Upper lobe of left lung (tissue), 6 donors: ENCODE measurements around the gene ARHGEF12. TPM values are rescaled to one million over a fixed set of nuclear protein-coding genes. Genes with fewer than 3 reads are reported as not detected.

Experiments
- ATAC-seq, 2 donors: fragments of 200-7000 bp; cut with Tn5 transposase; one replicate each; pipeline ENCODE4 v1.9.1; 2022; ENCODE audit warnings: mild to moderate bottlenecking in 2 of 2, moderate library complexity in 2 of 2; ENCODE audit not compliant: low FRiP score in 2 of 2
- DNase-seq, 2 donors: peaks; one replicate each; pipeline ENCODE4 v3.0.0-alpha.2; 2019 to 2020
- H3K27ac ChIP-seq, 4 donors: fragments of 200-600 bp; sonication (generic); one replicate each; pipeline ENCODE4 v1.5.1; 2016 to 2019
- H3K27me3 ChIP-seq, 4 donors: fragments of 200-600 bp; sonication (generic); one replicate each; pipeline ENCODE4 v1.5.1; 2017 to 2019
- H3K36me3 ChIP-seq, 4 donors: fragments of 200-600 bp; sonication (generic); one replicate each; pipeline ENCODE4 v1.5.1; 2016 to 2019
- H3K4me1 ChIP-seq, 4 donors: fragments of 200-600 bp; sonication (generic); one replicate each; pipeline ENCODE4 v1.5.1; 2018 to 2019
- H3K4me3 ChIP-seq, 4 donors: fragments of 200-600 bp; sonication (generic); one replicate each; pipeline ENCODE4 v1.5.1; 2017 to 2019; ENCODE audit warnings: mild to moderate bottlenecking in 2 of 4, moderate library complexity in 1 of 4
- H3K9me3 ChIP-seq, 4 donors: fragments of 200-600 bp; sonication (generic); one replicate each; pipeline ENCODE4 v1.5.1; 2018 to 2019
- CTCF ChIP-seq, 6 experiments: fragments of 450-650 bp in 4 of 6; fragments of 200-600 bp in 2 of 6; sonication (generic) in 2 of 6; IDR thresholded peaks; one replicate each; pipeline ENCODE4 v1.5.1; 2016 to 2019; ENCODE audit warnings: antibody characterized with exemption in 6 of 6
- EP300 ChIP-seq, 4 donors: sonication (generic); formaldehyde crosslinking; IDR thresholded peaks; one replicate each; pipeline ENCODE4 v1.5.1; 2017; ENCODE audit warnings: antibody characterized with exemption in 4 of 4, control low read depth in 2 of 4
- POLR2A ChIP-seq, 4 donors: fragments of 450-650 bp; IDR thresholded peaks; one replicate each; pipeline ENCODE4 v1.5.1; 2016 to 2017; ENCODE audit warnings: antibody characterized with exemption in 4 of 4, mild to moderate bottlenecking in 2 of 4
- POLR2AphosphoS5 ChIP-seq, 2 donors: sonication (generic); formaldehyde crosslinking; IDR thresholded peaks; one replicate each; pipeline ENCODE4 v1.5.1; 2017; ENCODE audit warnings: antibody characterized with exemption in 2 of 2
- WGBS, 2 donors: methylation state at CpG; one replicate each; pipeline ENCODE4 v1.1.5; 2017 to 2018; 5-methylcytosine and 5-hydroxymethylcytosine counted together
- total RNA-seq, 6 donors: library from RNA; depleted of rRNA in 4 of 6; stranded (reverse); fragments of >200 nt in 4 of 6; gene quantifications; one replicate each; pipeline versions ENCODE4 v1.1.0 to v1.2.1, GENCODE V29; 2016 to 2021
- donor health status: DM: no; HTN: no; CAD: no; lungs with moderate emphysema.
- donor health status: DM: no; HTN: yes; CAD: no; lungs with severe emphysema.

Gene ARHGEF12
- total RNA-seq, 6 donors from 2014 or later = 90.1 to 170 (median 106) TPM

GRCh38 chr11:120338107-120338933, 2.1 kb downstream of the ARHGEF12 start:
- Histone ChIP-seq H3K27me3 (no peaks in the 10 kb centered on the region), H3K4me1 (peaks cover 29 to 46% (median 36%) of the 10 kb centered on the region in 4 donors), H3K9me3 (no peaks in the 10 kb centered on the region), H3K36me3 (no peaks in the 10 kb centered on the region), H3K27ac (peak overlapping the region; percentile 94 to 99 (median 98)), H3K4me3 (peak overlapping the region; percentile 68 to 87 (median 82))
- TF ChIP-seq CTCF (IDR thresholded peaks at IDR 0.05) = no peak
- no peak for TF ChIP-seq POLR2AphosphoS5 (IDR thresholded peaks at IDR 0.05)
- no peak for TF ChIP-seq EP300 (IDR thresholded peaks at IDR 0.05)
- no peak for TF ChIP-seq POLR2A (IDR thresholded peaks at IDR 0.05)
- ATAC-seq (no peak), DNase-seq (no peak)
- WGBS, 2 donors = 18 to 25% methylated on average over 7 of the region's 7 CpGs

- Histone ChIP-seq H3K4me3 (peak overlapping the region; percentile 5 to 87 (median 73)), H3K36me3 (no peaks in the 10 kb centered on the region), H3K27me3 (no peaks in the 10 kb centered on the region), H3K9me3 (no peaks in the 10 kb centered on the region), H3K27ac (peak overlapping the region; percentile 67 to 99 (median 98)), H3K4me1 (peaks cover 36 to 53% (median 44%) of the 10 kb centered on the region in 4 donors)
- 15 to 19% methylated on average over 6 of the region's 6 CpGs for WGBS, 2 donors
- no peak for TF ChIP-seq CTCF (IDR thresholded peaks at IDR 0.05)
- peak in 1 of 4 donors; percentile 34 for TF ChIP-seq POLR2A (IDR thresholded peaks at IDR 0.05)
- no peak for TF ChIP-seq EP300 (IDR thresholded peaks at IDR 0.05)
- TF ChIP-seq POLR2AphosphoS5 (IDR thresholded peaks at IDR 0.05) = peak in 1 of 2 donors; percentile 72
- DNase-seq (no peak), ATAC-seq (no peak)
Observed at GRCh38 chr11:120339394-120339890, 3.2 kb downstream of the ARHGEF12 start.

GRCh38 chr11:120340529-120340928, 4.3 kb downstream of the ARHGEF12 start:
- no peak for ATAC-seq
- Histone ChIP-seq H3K27ac (peak overlapping the region in 3 of 4 donors; percentile 67 to 99 (median 98)), H3K4me1 (peaks cover 42 to 54% (median 48%) of the 10 kb centered on the region in 4 donors), H3K9me3 (no peaks in the 10 kb centered on the region), H3K36me3 (no peaks in the 10 kb centered on the region), H3K4me3 (peak overlapping the region in 1 of 4 donors; percentile 68), H3K27me3 (no peaks in the 10 kb centered on the region)
- no peak for DNase-seq
- TF ChIP-seq POLR2AphosphoS5 (IDR thresholded peaks at IDR 0.05) (no peak), EP300 (IDR thresholded peaks at IDR 0.05) (no peak), POLR2A (IDR thresholded peaks at IDR 0.05) (no peak), CTCF (IDR thresholded peaks at IDR 0.05) (no peak)
- WGBS, 2 donors = 32 to 33% methylated on average over 2 of the region's 2 CpGs

GRCh38 chr11:120342226-120342625, 6.0 kb downstream of the ARHGEF12 start:
- H3K9me3 ChIP-seq = no peaks in the 10 kb centered on the region
- DNase-seq (no peak), ATAC-seq (no peak)
- WGBS, 2 donors = 41 to 50% methylated on average over 3 of the region's 3 CpGs
- H3K27me3 ChIP-seq = no peaks in the 10 kb centered on the region
- H3K4me3 ChIP-seq = no peak overlapping the region
- TF ChIP-seq POLR2AphosphoS5 (IDR thresholded peaks at IDR 0.05) (no peak), EP300 (IDR thresholded peaks at IDR 0.05) (no peak), POLR2A (IDR thresholded peaks at IDR 0.05) (no peak)
- no peak overlapping the region for H3K27ac ChIP-seq
- H3K4me1 ChIP-seq = peaks cover 54 to 62% (median 58%) of the 10 kb centered on the region in 4 donors
- no peaks in the 10 kb centered on the region for H3K36me3 ChIP-seq

DNA sequence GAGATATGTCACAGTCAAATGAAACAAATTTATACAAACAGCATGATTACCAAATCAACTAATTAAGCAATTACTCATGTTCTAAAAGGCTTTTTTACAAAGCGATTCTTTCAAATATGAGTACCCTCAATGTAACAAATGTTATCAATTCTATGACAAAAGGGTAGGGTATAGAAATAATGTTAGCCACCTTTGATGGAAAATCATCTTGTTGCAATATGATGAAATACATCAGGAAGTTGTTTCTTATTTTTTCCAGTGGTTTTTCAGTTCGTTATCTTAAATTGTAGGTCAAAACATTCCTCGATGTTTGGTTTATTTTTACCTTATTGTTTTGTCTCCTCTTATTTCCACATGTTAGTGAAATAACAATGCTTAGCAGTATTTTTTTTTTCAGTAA, 6.5 kb downstream of the ARHGEF12 start:
- 66 to 68% methylated on average over 3 of the region's 3 CpGs for WGBS, 2 donors
- no peak for ATAC-seq

More for the DNA sequence above, 6.5 kb downstream of the ARHGEF12 start:
- Histone ChIP-seq H3K4me3 (no peak overlapping the region), H3K27me3 (no peaks in the 10 kb centered on the region), H3K9me3 (no peaks in the 10 kb centered on the region), H3K27ac (no peak overlapping the region), H3K36me3 (no peaks in the 10 kb centered on the region), H3K4me1 (peaks cover 58 to 66% (median 63%) of the 10 kb centered on the region in 4 donors)
- TF ChIP-seq POLR2AphosphoS5 (IDR thresholded peaks at IDR 0.05) (no peak), CTCF (IDR thresholded peaks at IDR 0.05) (no peak)
- DNase-seq = no peak
